Activated CD8-positive, alpha-beta memory T cell treated with anti-CD3 and anti-CD28 coated beads for 1 hour (primary cell): ENCODE results near the gene HS1BP3.

Experiments
- DNase-seq, 2 donors: peaks; one replicate each; pipeline ENCODE4 v3.0.0-alpha.2; 2020; ENCODE audit warnings: low read depth in 1 of 2; ENCODE audit errors: extremely low read depth in 1 of 2

Gene HS1BP3

GRCh38 chr2:20620271-20620681 is 30.6 kb downstream of the HS1BP3 start:
- DNase-seq, result no peak

GRCh38 chr2:20619624-20620024 is 31.3 kb downstream of the HS1BP3 start:
- DNase-seq, result no peak

GRCh38 chr2:20618886-20619521 is 31.9 kb downstream of the HS1BP3 start:
- no peak for DNase-seq

DNA sequence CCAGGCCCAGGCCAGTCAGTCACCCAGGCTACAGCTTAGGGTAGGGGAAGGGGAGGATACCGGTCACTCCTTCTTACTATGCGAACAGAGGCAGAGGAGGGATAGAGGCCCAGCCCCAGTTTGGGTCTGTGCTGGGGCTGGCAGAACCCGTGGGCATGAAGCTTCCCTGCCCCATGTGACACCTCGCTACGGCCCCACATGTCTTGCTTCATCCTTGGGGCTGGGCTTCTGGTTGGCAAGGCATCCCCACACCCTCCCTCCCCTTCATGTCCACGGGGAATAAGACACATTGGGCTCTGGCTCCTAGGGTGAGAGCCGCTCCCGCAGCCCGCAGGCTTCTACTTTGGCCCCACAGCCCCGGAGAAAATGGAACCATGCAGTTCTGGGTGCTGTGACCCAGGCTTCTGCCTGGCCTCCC is 32.4 kb downstream of the HS1BP3 start:
- DNase-seq, result no peak

DNA sequence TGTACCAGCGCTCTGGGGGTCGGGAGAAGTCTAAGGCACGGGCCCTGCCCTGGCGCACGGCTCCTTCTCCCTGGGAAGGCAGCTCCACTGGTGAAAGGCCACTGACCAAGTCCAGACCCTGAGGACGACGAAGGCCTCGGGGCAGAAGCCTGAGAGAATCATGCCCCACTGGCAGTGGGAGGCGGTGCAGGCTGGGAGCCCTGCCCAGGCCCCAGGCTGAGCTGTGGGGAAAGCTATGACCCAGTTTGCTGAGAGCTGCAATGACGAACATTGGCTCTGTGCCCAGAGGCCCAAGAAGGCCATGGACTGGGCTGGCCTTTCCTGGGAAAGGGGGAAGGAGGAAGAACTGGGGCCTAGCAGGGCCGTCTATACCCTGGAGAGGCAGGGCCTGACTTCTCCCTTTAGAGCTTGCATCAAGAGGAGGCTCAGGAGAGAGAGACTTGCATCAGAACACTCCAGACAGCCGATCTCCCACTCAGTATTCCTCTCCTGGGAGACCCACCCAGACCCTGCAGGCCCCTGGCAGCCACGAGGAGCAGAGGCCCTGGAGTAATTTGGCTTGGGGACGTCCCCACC is 32.9 kb downstream of the HS1BP3 start:
- DNase-seq, result no peak

GRCh38 chr2:20617081-20617575 is 33.8 kb downstream of the HS1BP3 start:
- no peak for DNase-seq

DNA sequence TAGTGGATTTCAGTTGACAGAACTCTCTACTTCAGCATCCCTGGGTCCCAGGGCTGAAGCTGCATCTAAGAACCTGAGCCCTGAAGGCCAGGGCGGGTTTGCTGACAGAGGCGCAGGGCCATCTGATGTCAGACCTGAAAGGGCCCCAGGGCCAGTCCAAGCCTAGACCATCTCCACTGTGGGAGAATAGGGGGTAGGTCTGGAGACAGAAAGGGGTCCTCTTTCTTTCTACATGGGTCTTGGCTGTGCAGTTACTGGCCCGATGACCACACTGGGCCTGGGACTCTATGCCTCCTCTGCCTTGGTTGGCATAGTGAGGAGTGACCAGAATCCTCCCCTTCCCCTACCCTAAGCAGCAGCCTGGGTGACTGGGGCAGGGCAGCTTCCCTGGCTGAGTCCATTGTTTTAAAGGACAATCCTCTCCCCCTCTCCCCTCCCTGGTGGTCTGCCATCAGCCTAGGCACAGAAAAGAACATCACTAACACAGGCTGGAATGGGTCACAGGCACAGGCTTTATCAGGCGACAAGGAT is 34.5 kb downstream of the HS1BP3 start:
- no peak for DNase-seq

DNA sequence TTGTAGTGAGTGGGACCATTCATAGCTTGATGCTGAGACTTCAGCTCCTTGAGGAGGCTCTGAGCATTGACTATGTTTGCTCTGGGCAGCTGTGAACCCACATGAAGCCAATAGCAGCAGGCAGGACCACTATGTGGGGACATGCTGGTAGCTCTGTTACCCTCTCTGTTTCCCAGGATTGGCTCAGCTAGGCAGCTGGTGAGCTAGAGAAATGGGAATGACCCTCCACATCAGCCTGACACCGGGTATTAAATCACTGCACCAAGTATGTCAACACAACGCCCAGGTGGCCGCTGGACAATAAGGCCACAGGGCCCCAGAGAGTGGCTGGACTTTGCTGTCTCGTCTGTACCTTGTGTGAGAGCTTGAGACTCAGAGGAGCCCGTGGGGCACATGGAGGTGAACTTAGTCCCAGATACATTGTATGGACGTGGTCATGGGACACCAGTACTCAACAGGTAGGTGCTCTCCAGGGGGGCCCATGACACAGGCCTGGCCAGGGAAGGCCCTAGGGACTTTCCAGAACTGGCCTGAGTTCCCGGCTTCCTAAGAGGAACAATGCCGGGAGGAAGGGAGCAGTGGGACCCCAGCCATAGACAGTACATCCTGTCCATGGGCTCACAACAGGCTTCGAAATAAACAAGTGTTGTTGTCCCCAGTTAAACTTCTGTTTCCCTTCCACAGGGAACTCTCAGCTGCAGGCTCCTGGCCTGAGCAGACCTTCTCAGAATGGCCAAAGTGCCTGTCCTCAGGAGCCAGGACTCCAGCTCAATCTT is 35.2 kb downstream of the HS1BP3 start:
- DNase-seq, result no peak

GRCh38 chr2:20615068-20615465 is 35.8 kb downstream of the HS1BP3 start:
- DNase-seq, result no peak

GRCh38 chr2:20614201-20615067 is 36.5 kb downstream of the HS1BP3 start:
- DNase-seq, result no peak

GRCh38 chr2:20612925-20613916 is 37.7 kb downstream of the HS1BP3 start:
- DNase-seq, result no peak

DNA sequence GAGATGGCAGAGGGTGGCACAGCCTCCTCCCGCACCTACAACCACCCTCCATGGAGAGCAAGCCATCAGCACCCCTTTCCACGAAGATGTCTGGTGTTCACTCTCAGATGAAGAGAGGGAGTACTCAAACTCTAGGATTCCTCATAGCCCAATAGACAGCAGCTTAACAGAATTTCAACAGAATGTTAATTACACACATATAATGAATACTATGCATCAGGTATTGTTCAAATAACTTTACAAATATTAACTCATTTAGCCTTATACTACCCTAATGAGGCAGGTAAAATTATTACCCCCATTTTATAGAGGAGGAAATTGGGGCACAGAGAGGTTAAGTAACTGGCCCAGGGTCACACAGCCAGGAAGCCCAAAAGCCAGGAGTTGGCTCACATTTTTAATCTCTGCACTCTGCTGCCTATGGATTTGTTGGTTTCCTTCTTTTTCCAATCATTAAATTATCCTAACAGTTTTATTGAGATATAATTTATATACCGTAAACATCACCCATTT is 39.0 kb downstream of the HS1BP3 start:
- no peak for DNase-seq

GRCh38 chr2:20611077-20611843 is 39.6 kb downstream of the HS1BP3 start:
- DNase-seq, result no peak

- no peak for DNase-seq
Observed at GRCh38 chr2:20609995-20610357, 40.9 kb downstream of the HS1BP3 start.

- DNase-seq, result no peak
Observed at GRCh38 chr2:20609349-20609994, 41.4 kb downstream of the HS1BP3 start.

DNA sequence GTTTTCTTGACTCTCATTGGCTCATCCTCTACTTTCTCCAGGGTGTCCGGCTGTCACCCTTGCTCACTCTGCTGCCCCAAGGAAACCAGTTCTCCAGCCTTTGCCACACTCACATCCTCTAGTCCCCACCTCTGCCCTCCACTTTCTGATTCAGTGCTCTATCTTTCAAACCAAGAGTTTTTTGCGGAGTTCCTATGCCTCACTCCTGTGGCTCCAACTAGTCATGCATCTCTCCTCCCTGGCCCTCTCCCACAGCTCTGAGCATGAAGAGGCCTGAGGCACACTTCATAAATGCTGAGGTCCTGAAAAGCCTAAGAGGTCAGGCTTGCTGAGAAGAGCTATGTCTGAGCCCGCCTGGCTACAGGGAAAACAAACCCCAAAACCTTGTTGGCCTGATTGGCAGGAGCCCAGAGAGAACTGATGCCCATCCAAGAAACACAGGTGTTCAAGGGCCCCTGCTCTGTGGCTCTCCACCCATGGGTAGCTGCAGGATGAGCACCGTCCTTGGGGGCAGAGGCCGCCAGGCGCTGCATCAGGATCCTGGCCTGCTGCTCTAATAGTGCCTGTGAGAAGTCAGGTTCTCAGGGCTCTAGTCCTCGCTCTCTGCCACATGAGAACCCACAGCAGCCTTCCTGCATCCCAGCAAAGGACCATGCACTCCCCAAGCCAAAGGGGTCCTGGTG is 42.1 kb downstream of the HS1BP3 start:
- no peak for DNase-seq

DNA sequence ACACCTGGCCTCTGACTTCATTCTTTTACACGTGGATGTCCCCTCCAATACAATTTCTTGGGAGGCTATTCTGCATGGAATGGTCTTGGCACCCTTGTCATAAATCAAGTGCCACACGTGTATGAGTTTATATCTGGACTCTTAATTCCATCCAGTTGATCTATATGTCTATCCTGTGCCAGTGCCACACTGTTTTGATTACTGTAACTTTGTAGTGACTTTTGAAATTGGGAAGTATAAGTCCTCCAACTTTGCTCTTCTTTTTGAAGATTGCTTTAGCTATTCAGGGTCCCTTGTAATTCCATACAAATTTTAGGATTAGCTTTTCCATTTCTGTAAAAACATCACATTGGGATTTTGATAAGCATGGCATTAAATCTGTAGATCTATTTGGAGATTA is 43.5 kb downstream of the HS1BP3 start:
- no peak for DNase-seq

DNA sequence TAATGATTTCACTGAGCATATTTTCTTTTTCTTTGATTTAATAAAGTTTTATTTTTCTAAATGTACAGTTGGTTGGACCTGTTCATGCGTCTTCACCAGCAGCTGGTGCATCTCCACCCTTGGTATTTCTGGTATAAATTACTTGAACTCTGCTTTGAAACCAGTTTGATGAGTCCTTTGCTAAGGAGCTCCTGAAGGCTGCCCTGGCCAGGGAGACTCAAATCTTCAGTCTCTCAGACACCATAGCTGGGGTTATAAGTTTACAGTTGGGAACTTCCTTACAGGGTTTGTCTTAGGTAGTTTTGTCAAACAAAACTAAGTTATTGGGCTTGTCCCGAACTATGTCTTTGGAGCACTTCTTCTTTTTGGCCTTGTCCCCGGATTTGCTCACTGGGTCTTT is 44.7 kb downstream of the HS1BP3 start:
- DNase-seq, result no peak
